Natural killer cell treated with Interleukin-12 subunit alpha and Interleukin-12 subunit beta and Interleukin-15 and Interleukin-18, amount 100 ng/mL, for 72 hours (primary cell): Measurements from ENCODE around the gene APOBEC3C. TPM values are rescaled to one million over a fixed set of nuclear protein-coding genes. Genes with fewer than 3 reads are reported as not detected.

ENCODE experiments used
- total RNA-seq, 2 donors: library from RNA; stranded (reverse); gene quantifications; one replicate each; pipeline ENCODE4 v1.2.3, GENCODE V29; 2022

The APOBEC3C gene
- total RNA-seq, 2 donors from 2014 or later, result 78.5 to 103 TPM

Other genes with a start within 250 kb of the APOBEC3C start
- gene DNAL4, start 220.1 kb upstream of the APOBEC3C start, total RNA-seq, result 10 to 100 TPM in 1 of 2 donors, 1 to 10 TPM in 1; 9.0 to 11.0 TPM
- gene NPTXR, start 170.2 kb upstream of the APOBEC3C start, total RNA-seq, result 1 to 10 TPM; 1.3 to 1.5 TPM
- 100 to 1,000 TPM in 1 of 2 donors, 10 to 100 TPM in 1; 95.2 to 137 TPM for gene CBX6, start 142.0 kb upstream of the APOBEC3C start, total RNA-seq
- gene APOBEC3A, start 56.6 kb upstream of the APOBEC3C start, total RNA-seq, result 1 to 10 TPM in 1 of 2 donors, not detected in 1; 3.3 TPM
- 10 to 100 TPM in 1 of 2 donors, under 1 TPM in 1; 0.64 to 12.4 TPM for gene APOBEC3B, start 31.9 kb upstream of the APOBEC3C start, total RNA-seq
- 10 to 100 TPM; 37.6 to 40.1 TPM for gene APOBEC3D, start 6.9 kb downstream of the APOBEC3C start, total RNA-seq
- gene APOBEC3F, start 26.6 kb downstream of the APOBEC3C start, total RNA-seq, result 10 to 100 TPM; 21.7 to 31.6 TPM
- gene APOBEC3G, start 63.0 kb downstream of the APOBEC3C start, total RNA-seq, result 100 to 1,000 TPM; 105 to 169 TPM
- 1 to 10 TPM; 6.2 to 6.9 TPM for gene APOBEC3H, start 83.0 kb downstream of the APOBEC3C start, total RNA-seq
- gene CBX7, start 138.4 kb downstream of the APOBEC3C start, total RNA-seq, result 10 to 100 TPM in 1 of 2 donors, 1 to 10 TPM in 1; 4.9 to 11.1 TPM
- gene PDGFB, start 230.7 kb downstream of the APOBEC3C start, total RNA-seq, result not detected